ENCODE measurements around the gene MICALL2.

Gene MICALL2

DNA sequence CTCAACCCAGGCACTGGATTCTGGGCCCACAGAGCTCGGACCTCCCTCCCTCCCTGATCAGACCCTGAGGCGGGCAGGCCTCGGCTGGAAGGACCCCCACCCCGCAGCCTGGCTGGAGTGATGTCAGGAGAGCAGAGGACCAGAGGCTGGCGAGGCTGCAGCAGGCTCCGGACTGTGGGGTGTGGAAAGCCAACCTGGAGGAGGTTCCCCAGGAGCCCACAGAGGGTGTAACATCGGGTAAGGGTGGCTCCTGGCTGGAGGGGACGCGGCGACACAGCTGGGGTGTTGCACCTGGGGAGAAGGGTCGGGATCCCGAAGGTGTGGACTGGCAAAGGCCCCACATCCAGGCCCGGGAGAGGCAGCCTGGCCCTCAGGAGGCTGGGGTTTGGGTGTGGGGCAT is 8.9 kb upstream of the MICALL2 start:
- no peak for DNase-seq (ENCODE audit: low spot score)

DNA sequence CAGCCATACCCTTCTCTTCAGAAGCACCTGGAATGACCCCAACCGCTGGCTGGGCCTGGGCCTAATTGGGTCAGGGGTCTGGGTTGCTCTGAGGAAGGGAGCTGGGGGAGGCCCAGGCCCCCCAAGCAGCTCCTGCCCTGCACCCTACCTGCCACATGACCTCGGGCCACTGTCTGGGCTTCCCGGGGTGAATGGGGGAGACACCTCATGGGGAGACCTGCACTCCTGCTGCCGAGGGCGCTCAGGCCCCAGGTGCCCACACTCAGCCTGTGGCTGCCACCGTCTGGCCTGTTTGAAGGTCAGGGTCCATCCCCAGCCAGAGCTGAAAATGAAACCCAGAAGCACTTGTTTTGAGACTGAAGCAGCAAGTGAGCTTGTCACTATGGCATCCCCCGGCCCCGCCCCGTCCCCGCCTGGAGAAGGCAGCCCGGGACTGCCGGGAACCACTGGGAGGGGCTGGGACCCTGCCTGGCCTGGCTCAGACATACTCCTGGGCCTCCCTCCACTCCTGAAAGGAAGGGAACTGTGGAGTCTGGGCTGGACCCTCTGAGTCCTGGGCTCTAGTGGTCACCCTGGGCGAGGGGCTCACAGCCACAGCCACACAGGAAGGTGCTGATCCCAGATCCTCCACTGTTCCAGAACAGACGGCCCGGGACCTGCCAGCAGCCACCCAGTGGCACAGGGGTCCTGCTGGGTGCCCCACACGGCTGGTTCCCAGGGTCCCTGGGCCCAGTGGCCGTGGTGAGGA is 7.4 kb upstream of the MICALL2 start:
- peak; percentile 88 for DNase-seq (ENCODE audit: low spot score)

DNA sequence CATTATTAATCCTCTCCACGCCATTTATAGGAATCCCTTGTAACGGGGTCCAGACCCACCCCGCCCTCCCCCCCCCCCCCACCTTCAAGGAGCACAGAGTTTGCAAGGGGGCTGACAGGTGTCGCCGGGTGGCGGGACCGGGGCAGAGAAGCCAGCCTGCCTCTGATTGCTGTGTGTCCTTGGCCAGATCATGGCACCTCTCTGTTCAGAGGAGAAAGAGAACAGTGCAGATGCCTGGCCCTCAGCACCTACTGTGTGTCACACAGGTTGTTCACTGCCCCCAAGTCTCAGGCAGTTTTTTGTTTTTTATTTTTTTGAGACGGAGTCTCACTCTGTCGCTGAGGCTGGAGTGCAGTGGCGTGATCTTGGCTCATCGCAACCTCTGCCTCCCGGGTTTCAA is 5.4 kb upstream of the MICALL2 start:
- no peak for DNase-seq (ENCODE audit: low spot score)

DNA sequence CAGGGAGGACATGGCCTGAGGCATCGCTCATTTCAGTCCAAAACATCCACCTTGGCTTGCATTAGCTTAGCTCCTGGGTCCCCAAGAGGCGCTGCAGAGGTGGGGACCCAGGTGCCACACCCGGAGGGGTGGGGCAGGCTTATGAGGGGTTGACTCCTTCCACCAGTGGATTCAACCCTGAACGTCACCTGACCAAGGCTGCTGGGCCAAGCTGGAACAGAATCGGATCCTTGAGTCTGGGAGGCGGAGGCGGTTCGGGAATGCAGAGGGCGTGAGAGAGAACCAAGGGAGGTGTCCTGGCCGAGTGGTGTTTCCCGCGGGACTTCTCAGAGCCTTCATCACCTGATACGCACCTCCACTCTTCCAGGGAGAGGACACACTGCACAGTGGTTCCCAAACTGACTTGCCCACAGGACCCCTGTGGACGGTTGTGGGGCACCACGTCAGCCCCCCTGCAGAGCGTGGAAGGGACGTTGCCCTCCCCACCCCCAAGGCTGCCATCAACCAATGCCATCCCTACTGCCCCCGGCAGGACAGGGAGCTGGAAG is 4.5 kb upstream of the MICALL2 start:
- DNase-seq (ENCODE audit: low spot score): no peak

DNA sequence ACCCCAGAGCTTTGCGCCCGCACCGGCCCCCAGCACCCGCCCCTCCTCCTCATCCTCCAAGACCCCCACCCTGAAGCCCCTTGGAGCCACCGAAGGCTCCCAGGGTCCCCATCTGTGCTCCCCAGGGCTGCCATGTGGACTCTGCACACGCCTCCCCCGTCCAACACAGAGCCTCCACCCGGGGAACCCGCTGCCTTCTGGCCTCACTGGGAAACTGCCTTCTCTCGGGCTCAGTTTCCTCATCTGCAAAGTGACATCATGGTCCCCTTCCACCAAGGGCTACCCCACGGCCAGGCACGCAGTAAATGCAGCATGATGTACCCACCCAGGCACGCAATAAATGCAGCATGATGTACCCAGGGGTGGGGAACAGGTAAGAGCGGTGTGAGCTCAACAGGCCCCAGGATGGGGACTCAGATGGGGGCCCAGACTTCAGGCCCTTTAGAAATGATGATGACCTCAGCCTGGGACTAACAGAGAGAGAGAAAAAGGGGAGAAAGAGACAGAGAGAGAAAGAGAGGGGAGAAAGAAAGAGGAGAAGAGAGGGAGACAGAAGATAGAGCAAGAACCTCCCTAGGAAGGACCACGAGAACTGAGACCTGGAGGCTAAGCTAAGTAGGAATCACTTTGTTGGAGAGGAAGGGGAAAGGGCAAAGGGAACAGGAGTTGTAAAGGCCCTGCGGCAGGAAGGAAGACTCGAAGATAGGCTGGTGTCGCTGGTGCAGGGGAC is 2.5 kb upstream of the MICALL2 start:
- no peak for DNase-seq (ENCODE audit: low spot score)

DNA sequence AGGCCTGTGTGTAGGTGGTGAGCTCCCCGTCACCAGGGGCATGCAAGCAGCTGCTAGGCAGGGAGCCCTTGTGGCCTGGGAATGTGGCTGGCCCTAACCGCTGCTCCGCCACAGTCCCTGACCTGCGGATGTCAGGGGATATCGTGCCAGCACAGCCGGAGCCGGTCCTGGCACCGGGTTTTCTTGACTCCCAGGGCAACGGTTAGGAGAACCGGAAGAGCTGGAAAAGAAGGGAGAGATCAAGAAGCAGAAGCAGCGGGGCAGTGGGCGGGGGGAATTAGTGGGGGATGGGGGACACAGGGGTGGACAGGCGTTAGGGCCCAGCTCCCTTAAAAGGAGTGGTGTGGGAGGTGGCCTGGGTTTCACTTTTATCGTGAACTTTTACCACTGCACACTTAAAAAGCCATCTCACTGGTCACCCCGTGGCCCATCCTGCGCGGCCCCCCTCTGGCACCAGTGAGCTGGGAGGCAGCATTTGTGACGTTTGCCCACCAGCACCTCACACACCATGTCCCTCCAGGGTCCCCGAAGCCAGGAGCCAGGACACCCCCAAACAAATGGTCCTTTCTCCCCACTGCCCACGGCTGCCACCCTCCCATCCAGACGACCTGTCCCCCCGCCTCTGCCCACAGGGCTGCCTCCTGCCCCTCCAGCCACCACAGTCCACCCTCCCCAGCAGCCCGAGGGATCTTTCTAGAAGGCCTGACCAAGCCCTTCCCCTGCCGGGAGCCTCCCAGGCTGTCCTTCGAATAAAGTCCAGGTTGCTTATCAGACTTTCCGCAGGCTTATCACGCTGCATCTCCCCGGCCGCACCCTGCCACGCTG is 1.8 kb upstream of the MICALL2 start:
- peak; percentile 89 for DNase-seq (ENCODE audit: low spot score)

DNA sequence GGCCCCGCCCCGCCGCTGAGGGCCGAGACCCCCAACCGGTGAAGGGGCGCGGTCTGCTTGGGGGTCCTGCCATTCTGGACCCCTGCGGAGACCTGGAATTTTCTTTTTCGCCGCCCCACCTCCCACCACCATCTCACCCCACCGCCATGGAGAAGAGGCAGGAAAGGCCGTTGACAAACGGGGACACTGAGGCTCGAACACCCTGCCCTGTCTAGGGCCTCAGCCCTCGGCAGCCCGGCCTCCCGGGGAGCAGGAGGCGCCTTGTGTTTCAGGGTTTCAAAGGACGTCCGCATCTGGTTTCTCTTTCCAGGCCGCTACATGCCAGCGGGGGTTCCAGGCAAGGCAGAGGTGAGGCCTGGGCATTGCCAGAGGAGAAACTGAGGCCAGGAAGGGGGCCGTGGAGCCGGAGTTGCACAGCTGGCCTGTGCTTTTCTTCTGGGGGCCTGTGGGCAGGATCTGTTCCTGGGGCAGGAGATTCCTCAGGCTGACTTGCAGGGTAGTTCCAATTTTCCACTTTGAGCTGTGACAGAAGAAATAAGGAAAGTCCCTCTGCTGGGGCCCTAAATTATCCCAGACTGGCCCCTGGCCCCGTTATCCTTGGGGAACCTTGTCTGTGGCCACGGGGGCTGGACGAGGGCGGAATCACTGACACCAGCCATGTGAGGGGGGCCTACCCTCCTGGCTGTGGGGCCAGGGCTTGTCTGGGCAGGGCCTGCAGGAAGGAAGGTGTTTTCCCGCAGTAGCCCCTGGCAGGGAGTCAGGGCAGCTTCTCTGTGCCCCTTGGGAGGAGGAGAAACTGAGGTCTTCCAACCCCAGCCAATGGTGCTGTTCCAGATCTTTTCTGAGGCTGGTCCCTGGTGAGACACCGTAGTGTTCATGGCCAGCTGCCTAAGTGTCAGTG is 900 bp upstream of the MICALL2 start:
- DNase-seq (ENCODE audit: low spot score): no peak

DNA sequence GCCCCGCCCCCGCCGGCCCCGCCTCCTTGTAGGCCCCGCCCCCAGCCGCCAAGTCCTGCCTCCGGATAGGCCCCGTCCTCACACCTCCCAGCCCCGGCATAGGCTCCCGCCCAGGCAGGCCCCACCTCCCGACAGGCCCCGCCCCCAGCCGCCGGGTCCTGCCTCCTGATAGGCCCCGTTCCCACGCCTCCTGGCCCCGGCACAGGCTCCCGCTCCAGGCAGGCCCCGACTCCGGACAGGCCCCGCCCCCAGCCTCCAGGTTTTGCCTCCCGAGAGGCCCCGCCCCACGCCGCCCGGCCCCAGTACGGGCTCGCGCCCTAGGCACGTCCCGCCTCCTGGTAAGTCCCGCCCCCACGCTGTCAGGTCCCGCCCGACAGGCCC is 232 bp upstream of the MICALL2 start:
- peak; percentile 100 for DNase-seq (ENCODE audit: low spot score)

DNA sequence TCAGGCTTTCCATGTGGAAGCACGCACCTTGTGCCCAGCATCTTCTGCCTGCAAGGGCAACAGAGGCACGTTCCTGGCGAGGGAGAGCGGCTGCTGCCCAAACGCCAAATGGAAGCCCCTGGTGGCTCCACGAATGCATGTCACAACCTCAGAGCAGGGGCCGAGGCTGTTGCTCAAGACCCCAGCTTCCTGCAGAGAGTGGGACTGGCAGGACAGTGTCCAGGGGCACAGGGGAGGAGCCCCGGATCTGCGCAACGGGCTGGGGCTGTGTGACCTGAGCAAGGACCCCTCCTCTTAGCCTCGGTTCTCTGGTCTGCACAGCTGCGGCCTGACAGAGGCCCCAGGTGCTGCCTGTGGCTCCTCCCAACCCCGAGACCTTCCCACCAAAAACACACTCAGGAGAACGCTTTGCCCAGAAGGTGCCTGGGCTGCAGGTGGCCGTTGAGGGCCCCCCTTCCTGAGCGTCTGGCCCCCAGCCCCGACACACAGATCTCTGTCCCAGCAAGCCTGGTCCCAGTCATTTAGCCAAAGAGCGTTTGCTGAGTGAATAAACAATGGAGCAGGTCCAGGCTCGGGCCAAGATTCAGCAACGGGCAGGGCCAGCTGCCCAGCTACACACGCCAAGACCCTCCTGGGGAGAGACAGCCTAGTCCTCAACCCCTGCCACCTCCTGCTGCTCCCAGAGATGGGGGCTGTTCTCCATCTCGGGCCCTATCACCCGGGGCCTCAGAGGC is 1.2 kb downstream of the MICALL2 start:
- peak; percentile 47 for DNase-seq (ENCODE audit: low spot score)

DNA sequence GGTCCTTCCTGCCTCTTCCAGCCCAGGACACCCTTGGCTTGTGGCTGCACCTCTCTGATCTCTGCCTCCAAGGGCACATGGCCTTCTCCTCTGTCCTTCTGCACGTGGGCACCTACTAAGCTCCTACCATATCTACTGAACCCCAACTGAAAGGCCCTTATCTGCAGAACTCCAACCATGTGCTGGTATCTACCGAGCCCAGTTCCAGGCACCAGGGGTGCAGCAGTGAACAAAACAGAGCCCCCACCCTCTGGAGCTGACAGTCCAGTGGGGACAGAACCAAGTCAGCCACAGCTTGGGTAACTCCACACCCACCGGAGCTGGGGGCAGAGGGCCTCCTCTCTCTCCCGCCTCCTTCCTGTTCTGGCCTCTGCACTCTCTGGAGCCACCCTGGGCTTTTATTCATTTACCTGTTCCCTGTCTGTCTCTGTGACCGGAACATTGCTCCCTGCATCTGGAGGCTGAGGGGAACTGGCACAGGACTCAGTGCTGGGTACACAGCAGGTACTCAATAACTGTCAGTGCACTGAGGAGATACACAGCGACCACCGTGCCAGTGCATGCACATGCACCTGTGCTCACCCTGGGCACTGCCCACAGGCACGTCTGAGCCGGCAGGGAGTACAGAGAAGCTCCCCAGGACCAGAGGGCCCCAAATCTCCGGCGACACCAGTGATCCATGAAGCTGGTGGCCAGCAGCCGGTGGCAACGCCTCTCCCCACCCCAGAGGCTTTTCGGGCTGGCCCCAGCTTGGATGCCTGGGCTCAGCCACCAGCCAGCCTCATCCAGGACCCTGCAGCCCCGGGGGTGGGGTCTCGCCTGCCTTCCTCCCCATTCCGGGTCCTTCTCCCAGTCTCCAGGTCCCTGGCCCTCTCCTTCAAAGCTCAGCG is 2.0 kb downstream of the MICALL2 start:
- no peak for DNase-seq (ENCODE audit: low spot score)

DNA sequence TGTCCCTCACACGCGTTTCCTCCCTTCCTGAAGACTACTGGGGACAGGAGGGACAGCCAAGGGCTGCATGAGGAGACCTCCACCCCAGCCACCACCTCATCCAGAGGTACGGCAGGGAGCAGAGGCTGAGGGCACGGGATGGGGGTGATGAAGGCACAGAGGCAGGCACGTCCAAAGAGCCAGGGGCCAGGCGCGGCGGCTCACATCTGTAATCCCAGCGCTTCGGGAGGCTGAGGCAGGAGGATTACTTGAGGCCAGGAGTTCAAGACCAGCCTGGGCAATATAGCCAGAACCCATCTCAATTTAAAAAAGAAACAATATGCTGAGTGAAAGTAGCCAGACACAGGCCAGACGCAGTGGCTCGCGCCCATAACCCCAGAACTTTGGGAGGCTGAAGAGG is 3.3 kb downstream of the MICALL2 start:
- DNase-seq (ENCODE audit: low spot score): no peak

DNA sequence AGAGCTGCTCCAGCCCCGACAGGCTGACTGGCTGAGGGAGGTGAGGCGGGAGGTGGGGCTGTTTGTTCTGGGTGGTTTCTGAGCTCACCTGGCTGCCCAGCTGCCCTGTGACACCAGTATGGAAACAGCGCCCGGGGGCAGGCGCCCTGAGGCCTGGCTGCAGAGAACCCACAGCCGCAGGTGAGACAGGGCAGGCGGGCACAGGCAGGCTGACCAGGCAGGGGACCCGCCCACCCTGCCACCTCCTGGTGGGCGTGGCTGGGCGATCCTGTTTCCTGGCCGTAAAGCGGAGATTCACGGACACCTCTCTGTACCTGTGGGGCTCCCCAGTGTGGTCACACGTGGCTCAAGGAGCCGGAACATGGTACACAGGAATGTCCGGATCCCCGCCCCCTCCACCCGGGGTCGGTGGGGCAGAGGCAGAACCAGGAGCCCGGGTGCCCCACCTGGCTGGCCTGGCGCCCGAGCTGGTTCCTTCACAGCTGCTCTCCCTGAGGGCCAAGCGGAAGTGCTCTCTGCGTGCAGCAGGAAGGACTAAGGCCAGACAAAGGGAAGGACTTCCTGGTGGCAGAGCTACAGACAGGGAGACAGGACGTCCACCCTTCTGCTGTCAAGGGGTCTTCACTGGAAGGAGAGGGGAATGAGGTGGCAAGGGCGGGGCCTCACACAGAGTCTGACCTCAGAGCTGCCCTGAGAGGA is 3.9 kb downstream of the MICALL2 start:
- no peak for DNase-seq (ENCODE audit: low spot score)

DNA sequence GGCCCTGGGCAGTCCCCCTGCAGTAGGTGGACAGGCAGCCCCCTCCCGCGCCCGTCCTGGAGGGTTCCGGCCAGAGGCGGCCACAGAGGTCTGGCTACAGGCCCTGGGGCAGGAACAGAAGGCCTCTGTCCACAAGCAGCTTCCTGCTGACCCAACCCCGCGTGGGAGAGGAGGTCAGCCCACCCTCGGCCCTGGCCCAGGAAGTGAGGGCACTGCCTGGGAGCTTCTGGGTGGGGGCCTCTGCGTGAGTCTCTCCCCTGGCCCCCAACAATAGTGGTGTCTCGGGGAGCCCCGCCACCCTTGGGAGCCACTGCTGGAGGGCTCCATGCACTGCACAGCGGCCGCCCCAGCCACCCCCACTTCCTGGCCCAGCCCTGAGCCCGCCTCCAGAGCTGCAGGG is 4.7 kb downstream of the MICALL2 start:
- peak; percentile 61 for DNase-seq (ENCODE audit: low spot score)

DNA sequence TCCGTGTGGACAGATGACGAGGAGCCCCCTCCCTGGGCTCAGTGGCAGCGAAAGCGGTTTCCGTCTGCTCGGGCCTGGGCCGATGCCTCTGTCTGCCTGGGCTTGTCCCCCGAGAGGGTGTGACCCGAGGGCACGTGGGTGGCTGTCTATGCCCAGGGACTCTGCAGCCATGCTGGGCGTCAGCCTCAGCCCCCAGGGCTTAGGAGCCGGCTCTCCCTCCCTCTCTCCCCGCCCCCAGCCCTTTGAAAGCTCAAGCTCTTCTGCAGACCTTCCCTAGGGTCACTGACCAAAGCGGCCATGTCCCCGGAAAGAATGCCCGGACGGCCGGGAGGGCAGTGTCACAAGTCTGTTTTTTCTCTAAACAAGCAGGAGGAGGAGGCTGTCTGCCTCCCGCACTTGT is 7.1 kb downstream of the MICALL2 start:
- no peak for DNase-seq (ENCODE audit: low spot score)

DNA sequence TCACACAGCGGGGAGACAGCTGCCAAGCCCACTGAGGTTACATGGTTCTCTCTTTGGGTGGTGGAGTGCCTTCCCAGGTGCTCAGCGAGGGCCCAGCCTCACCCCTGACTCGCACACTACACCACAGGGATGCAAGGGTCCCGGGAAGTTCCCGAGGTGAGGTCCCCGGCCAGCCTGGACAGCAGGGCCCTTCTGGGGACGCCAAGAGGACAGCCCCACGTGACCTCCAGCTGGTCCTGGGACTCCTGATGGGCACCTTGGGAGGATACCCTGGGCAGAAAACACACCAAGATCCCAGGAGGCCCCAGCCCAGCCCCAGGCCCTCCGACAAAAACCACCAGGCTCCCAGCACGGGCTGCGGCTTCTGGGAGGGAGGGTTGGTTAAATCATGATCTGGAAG is 8.3 kb downstream of the MICALL2 start:
- DNase-seq (ENCODE audit: low spot score): no peak

DNA sequence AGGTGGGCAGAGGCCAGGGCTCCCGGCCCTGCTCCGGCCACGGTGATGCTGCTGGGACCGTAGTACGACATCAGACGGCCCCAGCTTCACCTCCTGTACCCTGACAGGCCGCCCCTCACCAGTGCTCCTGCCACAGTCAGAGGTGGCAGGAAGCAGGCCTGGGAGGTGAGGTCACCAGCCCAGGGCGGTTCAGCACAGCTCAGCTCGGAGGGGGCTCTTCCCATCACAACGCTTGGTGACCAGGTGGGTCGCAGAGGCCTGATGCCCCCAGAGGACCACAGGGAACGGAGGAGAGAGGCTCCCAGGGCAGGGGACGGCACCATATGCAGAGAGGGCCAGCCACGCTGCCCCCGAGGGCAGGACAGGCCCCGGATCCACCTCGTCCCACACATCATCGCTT is 8.8 kb downstream of the MICALL2 start:
- DNase-seq (ENCODE audit: low spot score): no peak

DNA sequence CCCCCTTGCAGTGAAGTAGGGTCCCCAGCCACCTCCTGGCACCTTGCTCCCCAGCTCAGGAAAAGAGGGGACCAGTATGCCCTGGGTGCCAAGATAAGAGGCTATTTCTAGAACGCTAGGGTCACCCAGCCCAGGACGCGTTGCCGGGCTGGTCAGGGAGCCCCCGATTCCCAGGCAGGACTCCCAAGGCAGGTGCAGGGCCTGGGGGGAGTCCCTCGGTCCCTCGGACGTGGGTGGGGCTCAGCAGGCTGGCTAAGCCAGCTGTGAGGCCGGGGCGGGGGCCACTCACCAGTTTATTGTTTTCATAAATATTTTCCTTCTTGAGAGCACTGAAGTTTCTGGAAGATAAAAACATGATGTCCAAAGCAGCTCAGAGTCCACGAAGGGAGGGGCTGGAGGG is 9.3 kb downstream of the MICALL2 start:
- no peak for DNase-seq (ENCODE audit: low spot score)

DNA sequence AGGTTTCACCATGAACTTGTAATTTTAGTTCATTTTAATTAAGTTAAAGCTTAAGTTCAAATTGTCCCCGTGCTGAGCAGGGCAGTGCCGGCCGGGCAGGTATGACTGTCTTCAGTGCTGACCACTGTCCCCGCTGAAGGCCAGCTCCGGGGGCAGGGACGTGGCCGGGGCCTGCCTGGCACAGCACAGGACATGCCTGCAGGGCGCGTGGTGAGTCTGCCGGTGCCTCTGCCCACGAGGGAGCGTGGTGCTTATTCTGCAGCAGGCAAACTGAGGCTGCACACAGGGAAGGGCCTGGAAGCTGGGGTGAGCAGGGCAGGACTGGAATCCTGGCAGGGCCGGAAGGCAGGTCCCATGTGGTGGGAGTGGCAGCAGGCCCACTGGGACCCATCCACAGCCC is 9.8 kb downstream of the MICALL2 start:
- no peak for DNase-seq (ENCODE audit: low spot score)

DNA sequence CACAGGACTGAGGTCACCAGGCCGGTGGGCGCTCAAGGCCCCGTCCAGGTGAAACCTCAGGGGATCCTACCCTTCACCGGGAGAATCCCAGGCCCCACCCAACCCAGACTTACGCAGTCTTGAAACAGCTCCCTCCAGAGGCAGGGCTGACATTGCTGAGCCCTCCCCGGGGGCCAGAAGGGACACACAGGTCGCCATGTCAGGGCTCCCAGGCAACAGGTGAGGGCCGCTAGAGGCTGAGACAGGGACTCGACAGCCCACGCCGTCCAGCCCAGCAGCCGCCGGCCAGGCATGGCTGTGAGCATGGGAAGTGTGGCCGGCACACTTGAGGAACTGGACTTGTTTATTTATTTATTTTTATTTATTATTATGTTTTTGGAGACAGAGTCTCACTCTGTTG is 10.3 kb downstream of the MICALL2 start:
- DNase-seq (ENCODE audit: low spot score): no peak
